Thyroid gland (tissue), 4 donors: ENCODE data around the gene HCN2.

Experiments used
- CTCF ChIP-seq, 6 experiments: fragments of 200-600 bp in 3 of 6; fragments of 450-650 bp in 3 of 6; sonication (generic) in 3 of 6; IDR thresholded peaks; one replicate each; pipeline ENCODE4 v1.5.1; 2016 to 2019; ENCODE audit warnings: antibody characterized with exemption in 6 of 6, mild to moderate bottlenecking in 2 of 6, inconsistent platforms in 1 of 6, moderate library complexity in 1 of 6
- POLR2A ChIP-seq, 2 donors: fragments of 450-650 bp; IDR thresholded peaks; one replicate each; pipeline ENCODE4 v1.6.1; 2017; ENCODE audit warnings: antibody characterized with exemption in 2 of 2, mild to moderate bottlenecking in 2 of 2, moderate library complexity in 1 of 2

GRCh38 chr19:576768-577438 lies 12.8 kb upstream of the HCN2 start:
- TF ChIP-seq CTCF (IDR thresholded peaks at IDR 0.05) = no peak
- TF ChIP-seq POLR2A (IDR thresholded peaks at IDR 0.05) = no peak
